ENCODE results near the gene GAB1.

GAB1 gene

DNA sequence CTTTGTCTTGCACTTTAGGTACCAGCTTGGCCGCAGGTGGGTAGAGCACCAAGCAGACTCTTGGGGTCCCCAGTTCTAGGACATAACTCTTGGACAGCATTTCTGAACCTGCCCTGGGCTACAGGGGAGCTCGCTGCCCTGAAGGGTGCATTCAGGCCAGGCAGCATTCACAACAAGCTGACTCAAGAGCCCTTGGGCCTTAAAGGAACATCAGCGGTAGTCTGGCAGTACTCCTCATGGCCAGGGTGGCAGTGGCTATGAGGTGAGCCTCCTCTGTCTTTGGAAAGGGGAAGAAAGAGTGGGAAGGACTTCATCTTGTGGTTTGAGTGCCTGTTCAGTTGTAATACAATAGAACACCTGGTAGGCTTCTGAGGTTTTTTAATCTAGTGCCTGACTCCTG, 152.0 kb downstream of the GAB1 start:
- DNase-seq (ENCODE audit: low read depth, low spot score): no peak

DNA sequence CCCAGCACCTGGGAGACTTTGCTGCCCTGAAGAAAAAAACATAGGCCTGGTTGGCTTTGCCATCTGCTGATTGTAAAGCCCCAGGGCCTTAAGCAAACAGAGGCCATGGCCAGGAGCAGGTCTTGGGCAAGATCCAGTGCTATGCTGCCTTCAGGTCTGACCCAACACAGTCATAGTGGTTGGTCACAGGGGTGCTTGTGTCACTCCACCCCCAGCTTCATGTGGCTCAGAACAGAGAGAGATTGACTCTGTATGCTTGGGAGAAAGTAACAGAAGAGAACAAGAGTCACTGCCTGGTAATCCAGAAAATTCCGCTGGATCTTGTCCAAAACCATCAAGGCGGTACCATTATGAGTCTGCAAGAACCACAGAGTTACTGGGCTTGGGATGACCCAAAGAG, 152.4 kb downstream of the GAB1 start:
- DNase-seq (ENCODE audit: low read depth, low spot score): peak; percentile 2

DNA sequence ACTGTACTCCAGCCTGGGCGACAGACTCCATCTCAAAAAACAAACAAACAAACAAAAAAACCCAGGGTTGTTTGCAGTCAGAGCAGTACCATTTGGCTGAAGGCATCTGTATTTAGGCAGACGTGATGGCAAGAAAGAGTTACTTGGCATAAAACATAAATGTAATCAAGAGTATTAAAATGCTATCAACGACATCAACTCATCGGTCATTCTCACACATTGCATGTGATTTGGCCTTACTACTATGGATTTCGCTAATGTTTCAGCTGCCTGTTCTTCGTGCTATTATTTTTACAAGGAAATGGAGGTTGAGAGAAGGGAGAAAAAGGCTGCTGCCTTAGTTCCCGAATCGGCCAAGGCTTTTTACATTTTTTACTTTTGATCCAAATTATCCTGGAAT, 161.3 kb downstream of the GAB1 start:
- no peak for DNase-seq (ENCODE audit: low read depth, low spot score)

- no peak for DNase-seq (ENCODE audit: low read depth, low spot score)
Measured at GRCh38 chr4:143502231-143502630, 165.6 kb downstream of the GAB1 start.

- no peak for DNase-seq (ENCODE audit: low read depth, low spot score)
Measured at GRCh38 chr4:143506031-143506430, 169.4 kb downstream of the GAB1 start.

GRCh38 chr4:143511906-143512305, 175.2 kb downstream of the GAB1 start:
- no peak for DNase-seq (ENCODE audit: low read depth, low spot score)

- DNase-seq (ENCODE audit: low read depth, low spot score): no peak
Measured at GRCh38 chr4:143512978-143513313, 176.3 kb downstream of the GAB1 start.

DNA sequence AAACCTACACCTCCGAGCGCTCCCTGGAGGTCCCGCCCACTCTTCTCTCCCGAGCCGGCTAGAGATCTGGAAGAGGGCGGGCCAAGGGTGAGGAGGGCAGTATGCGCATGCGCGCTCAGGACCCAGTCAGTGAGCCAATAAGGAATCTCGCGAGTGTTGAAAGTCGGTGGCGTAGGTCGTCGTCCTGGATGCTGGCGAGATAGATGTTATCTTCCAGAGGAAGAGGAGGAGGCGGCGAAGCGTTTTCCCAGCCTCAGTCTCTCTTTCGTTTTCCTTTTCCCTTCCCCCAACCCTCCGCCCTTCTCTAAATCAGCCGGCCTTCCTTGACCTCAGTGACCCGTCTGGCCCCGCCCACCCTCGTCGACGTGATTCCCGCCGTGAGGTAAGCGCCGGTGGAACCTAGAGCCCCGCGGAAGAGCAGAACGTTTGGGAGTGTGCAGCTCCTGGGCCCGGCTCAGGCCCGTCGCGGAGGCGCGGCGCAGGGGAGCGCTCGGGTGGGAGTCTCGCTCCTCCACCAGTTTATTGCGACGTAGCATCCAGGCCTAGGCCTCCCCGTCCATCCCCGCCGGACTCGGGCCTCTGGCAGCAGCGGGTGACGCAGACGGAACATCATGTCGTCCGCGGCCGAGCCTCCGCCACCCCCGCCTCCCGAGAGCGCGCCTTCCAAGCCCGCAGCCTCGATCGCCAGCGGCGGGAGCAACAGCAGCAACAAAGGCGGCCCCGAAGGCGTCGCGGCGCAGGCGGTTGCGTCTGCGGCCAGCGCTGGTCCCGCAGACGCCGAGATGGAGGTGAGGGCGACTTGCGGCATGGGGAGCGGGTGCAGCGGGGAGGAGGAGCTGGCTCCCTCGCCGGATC, 176.9 kb downstream of the GAB1 start, which contains the start of gene SMARCA5:
Gene SMARCA5, plus strand, starts transcription at position 389 of the 855 bp plus-strand sequence. Its CDS starts 223 bp downstream, at position 612.
- DNase-seq (ENCODE audit: low read depth, low spot score): peak; percentile 99

- no peak for DNase-seq (ENCODE audit: low read depth, low spot score)
Measured at GRCh38 chr4:143514169-143514495, 177.5 kb downstream of the GAB1 start.

DNA sequence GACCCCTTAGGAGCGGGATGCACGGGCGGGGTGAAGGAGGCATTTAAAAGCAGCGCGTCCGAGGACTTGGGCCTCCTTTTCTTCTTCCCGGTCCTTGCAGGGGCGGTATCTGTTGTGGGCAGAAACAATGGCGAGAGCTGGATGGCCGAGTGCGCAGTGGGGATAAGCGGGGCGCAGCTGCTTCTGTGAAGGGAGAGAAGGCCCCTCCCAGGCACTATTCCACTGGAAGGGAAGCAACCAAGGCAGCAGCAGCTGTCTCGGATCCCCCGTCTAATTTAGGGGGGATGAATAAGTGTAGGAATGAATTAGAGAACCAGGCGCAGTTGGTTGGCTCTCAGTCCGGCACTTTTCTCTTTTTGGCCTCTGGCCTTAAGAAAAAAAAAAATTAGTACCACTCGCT, 177.8 kb downstream of the GAB1 start:
- DNase-seq (ENCODE audit: low read depth, low spot score): peak; percentile 65

- no peak for DNase-seq (ENCODE audit: low read depth, low spot score)
Measured at GRCh38 chr4:143514901-143515300, 178.2 kb downstream of the GAB1 start.

- DNase-seq (ENCODE audit: low read depth, low spot score): no peak
Measured at GRCh38 chr4:143515905-143516304, 179.2 kb downstream of the GAB1 start.

- DNase-seq (ENCODE audit: low read depth, low spot score): no peak
Measured at GRCh38 chr4:143517764-143518163, 181.1 kb downstream of the GAB1 start.

All from astrocyte of the hippocampus (primary cell).